ENCODE results near the gene STXBP4. TPM values are rescaled to one million over a fixed set of nuclear protein-coding genes. Genes with fewer than 3 reads are reported as not detected.

STXBP4 gene
- total and polyA plus RNA-seq, 2 donors from 2014 or later = 4.5 to 20.2 TPM

GRCh38 chr17:55155856-55156560 is 187.4 kb downstream of the STXBP4 start:
- DNase-seq (no peak), FAIRE-seq (no peak)
- Histone ChIP-seq H3K36me3 (ENCODE audit: control insufficient read depth in 2 of 3, insufficient read depth in 3 of 3, low read length in 3 of 3) (no peaks in the 10 kb centered on the region), H3K4me1 (ENCODE audit: control insufficient read depth in 2 of 3, insufficient read depth in 2 of 3, low read depth in 1 of 3, low read length in 3 of 3) (peaks cover 0 to 7% (median 2%) of the 10 kb centered on the region in 3 donors), H3K4me3 (ENCODE audit: low read length in 3 of 3) (no peak overlapping the region), H3K27me3 (ENCODE audit: control insufficient read depth, insufficient read depth, low read length) (no peaks in the 10 kb centered on the region), H3K9ac (ENCODE audit: low read length in 3 of 3) (no peak overlapping the region), H3K9me3 (ENCODE audit: control insufficient read depth in 2 of 3, insufficient read depth in 1 of 3, low read length in 3 of 3) (no peaks in the 10 kb centered on the region), H3K27ac (ENCODE audit: low read depth in 2 of 2, low read length in 2 of 2) (peak overlapping the region in 1 of 2 donors; percentile 25)
- TF ChIP-seq CTCF (IDR thresholded peaks at IDR 0.05; ENCODE audit: borderline replicate concordance, extremely low read depth, insufficient read depth) = no peak
- intact Hi-C loops (cut with DNase I) = no loop called here

- no peak for TF ChIP-seq CTCF (IDR thresholded peaks at IDR 0.05; ENCODE audit: borderline replicate concordance, extremely low read depth, insufficient read depth)
- no peak overlapping the region for H3K27ac ChIP-seq (ENCODE audit: low read depth in 2 of 2, low read length in 2 of 2)
- intact Hi-C loops (cut with DNase I) = no loop called here
- H3K36me3 ChIP-seq (ENCODE audit: control insufficient read depth in 2 of 3, insufficient read depth in 3 of 3, low read length in 3 of 3) = no peaks in the 10 kb centered on the region
- FAIRE-seq = peak; percentile 91
- H3K4me1 ChIP-seq (ENCODE audit: control insufficient read depth in 2 of 3, insufficient read depth in 2 of 3, low read depth in 1 of 3, low read length in 3 of 3) = peaks cover 0 to 7% (median 2%) of the 10 kb centered on the region in 3 donors
- no peak overlapping the region for H3K9ac ChIP-seq (ENCODE audit: low read length in 3 of 3)
- peak in 3 of 5 donors; percentile 16 to 65 (median 63) for DNase-seq
- no peak overlapping the region for H3K4me3 ChIP-seq (ENCODE audit: low read length in 3 of 3)
- H3K9me3 ChIP-seq (ENCODE audit: control insufficient read depth in 2 of 3, insufficient read depth in 1 of 3, low read length in 3 of 3) = no peaks in the 10 kb centered on the region
- H3K27me3 ChIP-seq (ENCODE audit: control insufficient read depth, insufficient read depth, low read length) = no peaks in the 10 kb centered on the region
Measured at GRCh38 chr17:55157165-55157564, 188.6 kb downstream of the STXBP4 start.

GRCh38 chr17:55158439-55158838 is 189.9 kb downstream of the STXBP4 start:
- DNase-seq = no peak
- no peak overlapping the region for H3K27ac ChIP-seq (ENCODE audit: low read depth in 2 of 2, low read length in 2 of 2)
- H3K27me3 ChIP-seq (ENCODE audit: control insufficient read depth, insufficient read depth, low read length) = no peaks in the 10 kb centered on the region
- intact Hi-C loops (cut with DNase I) = no loop called here
- FAIRE-seq = no peak
- H3K4me1 ChIP-seq (ENCODE audit: control insufficient read depth in 2 of 3, insufficient read depth in 2 of 3, low read depth in 1 of 3, low read length in 3 of 3) = peaks cover 0 to 7% (median 2%) of the 10 kb centered on the region in 3 donors
- TF ChIP-seq CTCF (IDR thresholded peaks at IDR 0.05; ENCODE audit: borderline replicate concordance, extremely low read depth, insufficient read depth) = no peak
- no peak overlapping the region for H3K4me3 ChIP-seq (ENCODE audit: low read length in 3 of 3)
- no peaks in the 10 kb centered on the region for H3K36me3 ChIP-seq (ENCODE audit: control insufficient read depth in 2 of 3, insufficient read depth in 3 of 3, low read length in 3 of 3)
- no peak overlapping the region for H3K9ac ChIP-seq (ENCODE audit: low read length in 3 of 3)
- no peaks in the 10 kb centered on the region for H3K9me3 ChIP-seq (ENCODE audit: control insufficient read depth in 2 of 3, insufficient read depth in 1 of 3, low read length in 3 of 3)

All from kidney (tissue), 14 donors.